Neural cell (in vitro differentiated cells): ENCODE measurements around the gene HIVEP1. TPM values are rescaled to one million over a fixed set of nuclear protein-coding genes. Genes with fewer than 3 reads are reported as not detected.
A peak's percentile ranks its signal among the peaks of the same experiment; 100 is the strongest.

Experiments
- H2AFZ ChIP-seq: fragments of 200-600, 300-800 bp; sonication (generic), shearing (Covaris generic); 2 replicates; pipeline ENCODE4 v1.6.0; 2014; ENCODE audit warnings: low read depth, mild to moderate bottlenecking, antibody characterized with exemption, low read length, moderate library complexity
- H3F3A ChIP-seq: fragments of 200-600 bp; shearing (Covaris generic); 2 replicates; pipeline ENCODE4 v1.6.1; 2016; ENCODE audit warnings: mild to moderate bottlenecking, moderate library complexity, mixed read lengths, antibody characterized with exemption, low read length; ENCODE audit not compliant: insufficient read depth, poor library complexity, severe bottlenecking
- H3K27ac ChIP-seq: fragments of 200-600, 300-800 bp; sonication (generic), shearing (Covaris generic); 2 replicates; pipeline ENCODE4 v1.5.1; 2014; ENCODE audit warnings: mild to moderate bottlenecking, low read length, moderate library complexity
- H3K27me3 ChIP-seq: fragments of 300-800, 200-600 bp; sonication (generic), shearing (Covaris generic); 2 replicates; pipeline ENCODE4 v1.6.0; 2014; ENCODE audit warnings: mild to moderate bottlenecking, low read depth, low read length, moderate library complexity; ENCODE audit not compliant: insufficient read depth
- H3K36me3 ChIP-seq: fragments of 300-800, 200-600 bp; sonication (generic), shearing (Covaris generic); 2 replicates; pipeline ENCODE4 v1.5.1; 2014; ENCODE audit warnings: mild to moderate bottlenecking, antibody characterized with exemption, low read length, moderate library complexity; ENCODE audit not compliant: insufficient read depth
- H3K4me2 ChIP-seq: fragments of 300-800, 200-600 bp; sonication (generic), shearing (Covaris generic); 2 replicates; pipeline ENCODE4 v1.6.0; 2014; ENCODE audit warnings: mild to moderate bottlenecking, low read length
- H3K4me3 ChIP-seq: fragments of 300-800, 200-600 bp; sonication (generic), shearing (Covaris generic); 2 replicates; pipeline ENCODE4 v1.5.1; 2014; ENCODE audit warnings: mild to moderate bottlenecking, low read length, moderate library complexity
- H3K79me2 ChIP-seq: fragments of 200-600 bp; shearing (Covaris generic); replicated peaks from 2 replicates; pipeline ENCODE4 v1.6.0; 2014; ENCODE audit warnings: mild to moderate bottlenecking, low read length, moderate library complexity; ENCODE audit not compliant: insufficient read depth
- H3K9ac ChIP-seq: fragments of 300-800, 200-600 bp; sonication (generic), shearing (Covaris generic); 2 replicates; pipeline ENCODE4 v1.6.1; 2016; ENCODE audit warnings: mild to moderate bottlenecking, low read length, mixed read lengths
- H3K9me2 ChIP-seq: fragments of 200-600 bp; shearing (Covaris generic); 2 replicates; pipeline ENCODE4 v1.6.1; 2016; ENCODE audit warnings: mild to moderate bottlenecking, low read length, mixed read lengths; ENCODE audit not compliant: insufficient read depth
- H3K9me3 ChIP-seq: fragments of 200-600, 300-800 bp; sonication (generic), shearing (Covaris generic); 2 replicates; pipeline ENCODE4 v1.6.1; 2016; ENCODE audit warnings: mild to moderate bottlenecking, mixed run types, low read length, moderate library complexity, mixed read lengths
- H4K20me1 ChIP-seq: fragments of 200-600 bp; shearing (Covaris generic); 2 replicates; pipeline ENCODE4 v1.6.1; 2016; ENCODE audit warnings: mild to moderate bottlenecking, mixed run types; ENCODE audit not compliant: insufficient read depth
- EP300 ChIP-seq: fragments of 450-650 bp; conservative IDR thresholded peaks from 2 replicates; pipeline ENCODE4 v1.6.1; 2014; ENCODE audit warnings: antibody characterized with exemption, mild to moderate bottlenecking, moderate library complexity; ENCODE audit not compliant: poor library complexity, severe bottlenecking
- EZH2 ChIP-seq: fragments of 200-600, 300-800 bp; shearing (Covaris generic), sonication (generic); IDR thresholded peaks from 2 replicates; pipeline ENCODE4 v1.6.1; 2014; ENCODE audit warnings: antibody characterized with exemption, low read length, borderline replicate concordance, mild to moderate bottlenecking; ENCODE audit not compliant: insufficient read depth, poor library complexity, severe bottlenecking
- MXI1 ChIP-seq: fragments of 450-650 bp; conservative IDR thresholded peaks from 2 replicates; pipeline ENCODE4 v1.6.1; 2014; ENCODE audit warnings: antibody characterized with exemption, mild to moderate bottlenecking; ENCODE audit not compliant: poor library complexity, severe bottlenecking
- POLR2AphosphoS5 ChIP-seq: IDR thresholded peaks from 2 replicates; pipeline ENCODE4 v1.6.1; 2012
- RAD21 ChIP-seq: fragments of 450-650 bp; conservative IDR thresholded peaks from 2 replicates; pipeline ENCODE4 v1.6.1; 2014; ENCODE audit warnings: antibody characterized with exemption, mild to moderate bottlenecking, moderate library complexity
- REST ChIP-seq: IDR thresholded peaks from 2 replicates; pipeline ENCODE4 v1.6.1; 2012; ENCODE audit warnings: borderline replicate concordance
- SMC3 ChIP-seq: fragments of 450-650 bp; conservative IDR thresholded peaks from 2 replicates; pipeline ENCODE4 v1.6.1; 2014; ENCODE audit warnings: antibody characterized with exemption, mild to moderate bottlenecking, moderate library complexity; ENCODE audit not compliant: poor library complexity
- TAF1 ChIP-seq: IDR thresholded peaks from 2 replicates; pipeline ENCODE4 v1.6.1; 2012; ENCODE audit warnings: low read depth
- polyA plus RNA-seq: library from polyadenylated mRNA; depleted of rRNA; stranded (reverse); fragments of >200 nt; gene quantifications from 2 replicates; pipeline ENCODE4 v1.2.3, GENCODE V29; 2014
- TF ChIP-seq, protein P1 (sequence below): fragments of 450-650 bp; IDR thresholded peaks from 2 replicates; pipeline ENCODE4 v1.5.1; 2014; ENCODE audit warnings: antibody characterized with exemption, mild to moderate bottlenecking, moderate library complexity; ENCODE audit not compliant: poor library complexity, severe bottlenecking

The HIVEP1 gene
- polyA plus RNA-seq, 1 donor from 2014 or later: 3.6 TPM

GRCh38 chr6:12010635-12011275, 1.4 kb upstream of the HIVEP1 start:
- peak overlapping the region; percentile 38 for H3K4me2 ChIP-seq
- H3K4me3 ChIP-seq: peak overlapping the region; percentile 63
- H3K27ac ChIP-seq: no peak overlapping the region
- no peak overlapping the region for H2AFZ ChIP-seq
- H3K27me3 ChIP-seq: no peaks in the 10 kb centered on the region
- H3K9me2 ChIP-seq: no peaks in the 10 kb centered on the region
- H3F3A ChIP-seq: no peaks in the 10 kb centered on the region
- H3K79me2 ChIP-seq: peaks cover 17% of the 10 kb centered on the region
- TF ChIP-seq POLR2AphosphoS5 (no peak), MXI1 (peak; percentile 29), REST (peak; percentile 47), EP300 (peak; percentile 12), RAD21 (peak; percentile 37), EZH2 (no peak), SMC3 (peak; percentile 35), TAF1 (peak; percentile 8)
- TF ChIP-seq, protein P1, sequence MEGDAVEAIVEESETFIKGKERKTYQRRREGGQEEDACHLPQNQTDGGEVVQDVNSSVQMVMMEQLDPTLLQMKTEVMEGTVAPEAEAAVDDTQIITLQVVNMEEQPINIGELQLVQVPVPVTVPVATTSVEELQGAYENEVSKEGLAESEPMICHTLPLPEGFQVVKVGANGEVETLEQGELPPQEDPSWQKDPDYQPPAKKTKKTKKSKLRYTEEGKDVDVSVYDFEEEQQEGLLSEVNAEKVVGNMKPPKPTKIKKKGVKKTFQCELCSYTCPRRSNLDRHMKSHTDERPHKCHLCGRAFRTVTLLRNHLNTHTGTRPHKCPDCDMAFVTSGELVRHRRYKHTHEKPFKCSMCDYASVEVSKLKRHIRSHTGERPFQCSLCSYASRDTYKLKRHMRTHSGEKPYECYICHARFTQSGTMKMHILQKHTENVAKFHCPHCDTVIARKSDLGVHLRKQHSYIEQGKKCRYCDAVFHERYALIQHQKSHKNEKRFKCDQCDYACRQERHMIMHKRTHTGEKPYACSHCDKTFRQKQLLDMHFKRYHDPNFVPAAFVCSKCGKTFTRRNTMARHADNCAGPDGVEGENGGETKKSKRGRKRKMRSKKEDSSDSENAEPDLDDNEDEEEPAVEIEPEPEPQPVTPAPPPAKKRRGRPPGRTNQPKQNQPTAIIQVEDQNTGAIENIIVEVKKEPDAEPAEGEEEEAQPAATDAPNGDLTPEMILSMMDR: no peak
- no peaks in the 10 kb centered on the region for H3K36me3 ChIP-seq
- no peaks in the 10 kb centered on the region for H3K9me3 ChIP-seq
- H4K20me1 ChIP-seq: no peaks in the 10 kb centered on the region
- H3K9ac ChIP-seq: peak overlapping the region; percentile 37

GRCh38 chr6:12011276-12012037, 655 bp upstream of the HIVEP1 start:
- peaks cover 17% of the 10 kb centered on the region for H3K79me2 ChIP-seq
- TF ChIP-seq EZH2 (no peak), EP300 (no peak), POLR2AphosphoS5 (peak; percentile 31), TAF1 (no peak), REST (peak; percentile 9), SMC3 (no peak), MXI1 (no peak), RAD21 (no peak)
- TF ChIP-seq, protein P1: no peak
- peak overlapping the region; percentile 51 for H3K9ac ChIP-seq
- H3K4me2 ChIP-seq: no peak overlapping the region
- H2AFZ ChIP-seq: no peak overlapping the region
- no peaks in the 10 kb centered on the region for H3K27me3 ChIP-seq
- no peak overlapping the region for H3K27ac ChIP-seq
- peak overlapping the region; percentile 63 for H3K4me3 ChIP-seq
- no peaks in the 10 kb centered on the region for H4K20me1 ChIP-seq
- no peaks in the 10 kb centered on the region for H3K9me3 ChIP-seq
- H3F3A ChIP-seq: no peaks in the 10 kb centered on the region
- no peaks in the 10 kb centered on the region for H3K9me2 ChIP-seq
- H3K36me3 ChIP-seq: no peaks in the 10 kb centered on the region
